Esophagus muscularis mucosa (tissue), 4 donors: ENCODE results near the gene CACHD1. TPM values are rescaled to one million over a fixed set of nuclear protein-coding genes. Genes with fewer than 3 reads are reported as not detected.

Experiments
- DNase-seq: peaks from one replicate; pipeline ENCODE4 v3.0.0-alpha.2; 2017; ENCODE audit errors: extremely low spot score
- H3K27ac ChIP-seq, 4 donors: fragments of 200-600 bp; sonication (generic); replicated peaks in 1 of 4; 1 replicate in 3 of 4; 2 replicates in 1 of 4; pipeline ENCODE4 v1.5.1; 2016 to 2019; ENCODE audit warnings: mild to moderate bottlenecking in 1 of 4
- H3K27me3 ChIP-seq, 4 donors: fragments of 200-600 bp; sonication (generic); one replicate each; pipeline versions ENCODE4 v1.5.1 to v1.6.0; 2016 to 2019
- H3K36me3 ChIP-seq, 4 donors: fragments of 200-600 bp; sonication (generic); one replicate each; pipeline ENCODE4 v1.5.1; 2016 to 2019
- H3K4me1 ChIP-seq, 4 donors: fragments of 200-600 bp; sonication (generic); one replicate each; pipeline ENCODE4 v1.5.1; 2016 to 2019
- H3K4me3 ChIP-seq, 4 donors: fragments of 200-600 bp; sonication (generic); 1 replicate in 2 of 4; 2 replicates in 2 of 4; pipeline ENCODE4 v1.5.1; 2016 to 2019; ENCODE audit warnings: mild to moderate bottlenecking in 4 of 4, moderate library complexity in 1 of 4
- H3K9me3 ChIP-seq, 4 donors: fragments of 200-600 bp; sonication (generic); 1 replicate in 3 of 4; 2 replicates in 1 of 4; pipeline ENCODE4 v1.5.1; 2016 to 2019
- EP300 ChIP-seq: sonication (generic); formaldehyde crosslinking; IDR thresholded peaks from one replicate; pipeline ENCODE4 v1.6.1; 2017; ENCODE audit warnings: antibody characterized with exemption
- POLR2A ChIP-seq: fragments of 450-650 bp; IDR thresholded peaks from one replicate; pipeline ENCODE4 v1.6.1; 2017; ENCODE audit warnings: antibody characterized with exemption, moderate library complexity, mild to moderate bottlenecking, low read depth
- POLR2AphosphoS5 ChIP-seq, 2 donors: sonication (generic); formaldehyde crosslinking; IDR thresholded peaks; one replicate each; pipeline ENCODE4 v1.6.1; 2017; ENCODE audit warnings: antibody characterized with exemption in 2 of 2
- WGBS: methylation state at CpG from one replicate; pipeline ENCODE4 v1.1.5; 2018; 5-methylcytosine and 5-hydroxymethylcytosine counted together
- intact Hi-C: fragments of 100-400 bp; cut with DNase I; formaldehyde crosslinking; loops from one replicate; pipeline ENCODE4 v1.15.1; 2023
- total RNA-seq, 4 donors: library from RNA; depleted of rRNA; stranded (reverse); fragments of >200 nt; gene quantifications; one replicate each; pipeline versions ENCODE4 v1.1.0 to v1.2.1, GENCODE V29; 2016
- TF ChIP-seq, protein P1 (sequence below), 3 experiments: fragments of 200-600 bp in 2 of 3; fragments of 450-650 bp in 1 of 3; sonication (generic) in 2 of 3; IDR thresholded peaks; one replicate each; pipeline ENCODE4 v1.5.1; 2017 to 2019; ENCODE audit warnings: antibody characterized with exemption in 3 of 3, mild to moderate bottlenecking in 2 of 3, moderate library complexity in 1 of 3

CACHD1 gene
- total RNA-seq, 4 donors from 2014 or later, result 6.6 to 10.7 (median 10.1) TPM

GRCh38 chr1:64484651-64485050 is 14.7 kb downstream of the CACHD1 start:
- peaks cover 6 to 30% (median 13%) of the 10 kb centered on the region in 4 donors for H3K4me1 ChIP-seq
- no peak overlapping the region for H3K4me3 ChIP-seq
- H3K36me3 ChIP-seq, result no peaks in the 10 kb centered on the region
- intact Hi-C loops, result no loop called here
- WGBS, result 79% methylated on average over 3 of the region's 3 CpGs
- DNase-seq, result no peak
- H3K27me3 ChIP-seq, result no peaks in the 10 kb centered on the region
- H3K9me3 ChIP-seq, result no peaks in the 10 kb centered on the region
- TF ChIP-seq, protein P1, sequence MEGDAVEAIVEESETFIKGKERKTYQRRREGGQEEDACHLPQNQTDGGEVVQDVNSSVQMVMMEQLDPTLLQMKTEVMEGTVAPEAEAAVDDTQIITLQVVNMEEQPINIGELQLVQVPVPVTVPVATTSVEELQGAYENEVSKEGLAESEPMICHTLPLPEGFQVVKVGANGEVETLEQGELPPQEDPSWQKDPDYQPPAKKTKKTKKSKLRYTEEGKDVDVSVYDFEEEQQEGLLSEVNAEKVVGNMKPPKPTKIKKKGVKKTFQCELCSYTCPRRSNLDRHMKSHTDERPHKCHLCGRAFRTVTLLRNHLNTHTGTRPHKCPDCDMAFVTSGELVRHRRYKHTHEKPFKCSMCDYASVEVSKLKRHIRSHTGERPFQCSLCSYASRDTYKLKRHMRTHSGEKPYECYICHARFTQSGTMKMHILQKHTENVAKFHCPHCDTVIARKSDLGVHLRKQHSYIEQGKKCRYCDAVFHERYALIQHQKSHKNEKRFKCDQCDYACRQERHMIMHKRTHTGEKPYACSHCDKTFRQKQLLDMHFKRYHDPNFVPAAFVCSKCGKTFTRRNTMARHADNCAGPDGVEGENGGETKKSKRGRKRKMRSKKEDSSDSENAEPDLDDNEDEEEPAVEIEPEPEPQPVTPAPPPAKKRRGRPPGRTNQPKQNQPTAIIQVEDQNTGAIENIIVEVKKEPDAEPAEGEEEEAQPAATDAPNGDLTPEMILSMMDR (IDR thresholded peaks at IDR 0.05), result no peak
- TF ChIP-seq EP300 (no peak), POLR2AphosphoS5 (IDR thresholded peaks at IDR 0.05) (no peak), POLR2A (no peak)
- H3K27ac ChIP-seq, result no peak overlapping the region

DNA sequence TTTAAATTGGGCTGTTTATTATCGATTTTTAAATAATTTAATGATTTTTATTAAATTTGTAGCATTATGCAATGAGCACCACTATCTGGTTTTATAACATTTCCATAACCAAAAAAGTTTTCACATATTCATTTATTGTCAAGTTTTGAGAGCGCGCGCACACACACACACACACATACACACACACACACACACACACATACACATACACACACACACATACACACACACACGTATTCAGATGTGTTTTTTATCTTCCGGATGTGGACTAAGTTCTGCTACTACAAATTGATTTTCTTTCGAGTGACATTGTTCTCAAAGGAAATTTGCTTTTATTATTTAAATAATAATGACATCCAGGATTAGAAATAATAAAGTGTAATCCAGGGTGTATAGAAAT is 16.3 kb downstream of the CACHD1 start:
- DNase-seq, result no peak
- no peak overlapping the region for H3K4me3 ChIP-seq
- peaks cover 11 to 21% (median 16%) of the 10 kb centered on the region in 4 donors for H3K4me1 ChIP-seq
- intact Hi-C loops, result no loop called here
- no peaks in the 10 kb centered on the region for H3K9me3 ChIP-seq
- 91% methylated on average over 7 of the region's 7 CpGs for WGBS
- H3K27me3 ChIP-seq, result no peaks in the 10 kb centered on the region
- H3K27ac ChIP-seq, result no peak overlapping the region
- no peaks in the 10 kb centered on the region for H3K36me3 ChIP-seq
- TF ChIP-seq POLR2A, result no peak
- no peak for TF ChIP-seq EP300
- no peak for TF ChIP-seq POLR2AphosphoS5 (IDR thresholded peaks at IDR 0.05)
- TF ChIP-seq, protein P1 (IDR thresholded peaks at IDR 0.05), result no peak

DNA sequence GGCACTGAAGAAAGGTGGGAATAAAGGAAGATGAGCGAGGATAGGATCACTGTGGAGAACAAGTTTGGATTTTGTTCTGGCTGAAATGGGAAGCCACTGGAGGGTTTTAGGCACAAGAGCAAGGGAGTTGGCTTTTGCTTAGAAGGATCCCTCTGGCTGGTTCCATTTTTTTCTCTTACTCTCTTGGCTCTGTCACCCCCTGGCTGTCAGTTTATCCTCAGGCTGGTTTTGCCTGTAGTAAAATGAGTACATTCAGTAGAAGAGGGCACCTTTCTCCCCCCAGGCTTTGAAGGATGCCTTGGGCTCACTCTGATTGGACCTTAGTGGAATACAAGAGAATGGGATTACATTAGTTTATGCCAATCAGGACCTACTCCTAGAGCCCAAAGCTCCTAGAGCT is 17.1 kb downstream of the CACHD1 start:
- WGBS, result 95% methylated on average over 1 of the region's 1 CpG
- Histone ChIP-seq H3K9me3 (no peaks in the 10 kb centered on the region), H3K4me3 (no peak overlapping the region), H3K27ac (no peak overlapping the region), H3K4me1 (peaks cover 3 to 16% (median 12%) of the 10 kb centered on the region in 4 donors), H3K36me3 (no peaks in the 10 kb centered on the region), H3K27me3 (no peaks in the 10 kb centered on the region)
- TF ChIP-seq, protein P1 (IDR thresholded peaks at IDR 0.05), result no peak
- TF ChIP-seq POLR2AphosphoS5 (IDR thresholded peaks at IDR 0.05) (no peak), POLR2A (no peak), EP300 (no peak)
- no peak for DNase-seq
- intact Hi-C loops, result no loop called here

DNA sequence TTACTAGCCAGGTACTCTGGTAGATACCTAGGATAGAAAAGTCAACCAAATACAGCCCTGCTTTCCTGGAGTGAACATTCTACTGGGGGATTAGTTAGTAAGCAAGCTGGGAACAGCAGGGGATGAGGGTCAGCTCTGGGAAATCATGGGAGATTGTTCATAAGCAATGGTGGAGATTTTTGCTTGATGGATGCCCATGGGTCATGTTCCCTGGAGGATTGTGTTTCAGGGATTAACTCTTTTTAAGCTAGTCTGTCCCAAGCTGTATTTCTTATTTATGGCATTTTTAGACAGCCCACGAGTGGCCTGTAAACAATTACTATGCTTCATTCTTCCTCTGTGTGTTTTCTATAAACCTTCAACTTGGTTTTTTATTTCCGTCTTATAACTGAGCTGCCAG is 18.9 kb downstream of the CACHD1 start:
- intact Hi-C loops, result no loop called here
- WGBS, result 78% methylated on average over 2 of the region's 2 CpGs
- H3K4me3 ChIP-seq, result no peak overlapping the region

More for the DNA sequence above, 18.9 kb downstream of the CACHD1 start:
- H3K27me3 ChIP-seq, result no peaks in the 10 kb centered on the region
- H3K36me3 ChIP-seq, result no peaks in the 10 kb centered on the region
- H3K9me3 ChIP-seq, result no peaks in the 10 kb centered on the region
- peaks cover 0 to 13% (median 11%) of the 10 kb centered on the region in 4 donors for H3K4me1 ChIP-seq
- DNase-seq, result no peak
- H3K27ac ChIP-seq, result no peak overlapping the region
- no peak for TF ChIP-seq POLR2A
- TF ChIP-seq, protein P1 (IDR thresholded peaks at IDR 0.05), result no peak
- no peak for TF ChIP-seq POLR2AphosphoS5 (IDR thresholded peaks at IDR 0.05)
- TF ChIP-seq EP300, result no peak
